Hepatocyte (in vitro differentiated cells): ENCODE results near the gene MPDZ. TPM values are rescaled to one million over a fixed set of nuclear protein-coding genes. Genes with fewer than 3 reads are reported as not detected.
A peak's percentile ranks its signal among the peaks of the same experiment; 100 is the strongest.

Experiments used
- DNase-seq: peaks from one replicate; pipeline ENCODE4 v3.0.0-alpha.2; 2016; ENCODE audit warnings: low spot score
- H2AFZ ChIP-seq: fragments of 200-600 bp; sonication (generic); 2 replicates; pipeline ENCODE4 v1.6.0; 2016; ENCODE audit warnings: antibody characterized with exemption, mild to moderate bottlenecking
- H3K27ac ChIP-seq: fragments of 200-600 bp; sonication (generic); 2 replicates; pipeline ENCODE4 v1.5.1; 2016; ENCODE audit warnings: mild to moderate bottlenecking
- H3K27me3 ChIP-seq: fragments of 200-600 bp; sonication (generic); 2 replicates; pipeline ENCODE4 v1.6.1; 2016
- H3K36me3 ChIP-seq: fragments of 200-600 bp; sonication (generic); replicated peaks from 2 replicates; pipeline ENCODE4 v1.5.1; 2016; ENCODE audit warnings: low read depth; ENCODE audit not compliant: insufficient read depth
- H3K4me1 ChIP-seq: fragments of 200-600 bp; sonication (generic); 2 replicates; pipeline ENCODE4 v1.5.1; 2016; ENCODE audit warnings: mild to moderate bottlenecking, moderate library complexity; ENCODE audit not compliant: insufficient read depth
- H3K4me2 ChIP-seq: fragments of 200-600 bp; sonication (generic); 2 replicates; pipeline ENCODE4 v1.6.0; 2016
- H3K4me3 ChIP-seq: fragments of 200-600 bp; sonication (generic); 2 replicates; pipeline ENCODE4 v1.5.1; 2016; ENCODE audit warnings: mild to moderate bottlenecking
- H3K79me2 ChIP-seq: fragments of 200-600 bp; sonication (generic); 2 replicates; pipeline ENCODE4 v1.6.0; 2017; ENCODE audit warnings: mild to moderate bottlenecking
- H3K9me2 ChIP-seq: fragments of 200-600 bp; sonication (generic); replicated peaks from 2 replicates; pipeline ENCODE4 v1.6.0; 2017; ENCODE audit warnings: mild to moderate bottlenecking; ENCODE audit not compliant: insufficient read depth
- H3K9me3 ChIP-seq: fragments of 200-600 bp; sonication (generic); 2 replicates; pipeline ENCODE4 v1.5.1; 2016; ENCODE audit warnings: low read depth, mild to moderate bottlenecking
- H4K20me1 ChIP-seq: fragments of 200-600 bp; sonication (generic); 2 replicates; pipeline ENCODE4 v1.6.0; 2016; ENCODE audit warnings: mild to moderate bottlenecking; ENCODE audit not compliant: insufficient read depth, poor library complexity, severe bottlenecking
- CTCF ChIP-seq: fragments of 200-600 bp; sonication (generic); IDR thresholded peaks from 2 replicates; pipeline ENCODE4 v1.5.1; 2016; ENCODE audit warnings: antibody characterized with exemption, mild to moderate bottlenecking; ENCODE audit not compliant: poor library complexity
- EZH2 ChIP-seq: fragments of 200-600 bp; sonication (generic); IDR thresholded peaks from 2 replicates; pipeline ENCODE4 v1.6.1; 2016; ENCODE audit warnings: antibody characterized with exemption, mild to moderate bottlenecking, borderline replicate concordance
- EZH2phosphoT487 ChIP-seq: fragments of 200-600 bp; sonication (generic); IDR thresholded peaks from one replicate; pipeline ENCODE4 v1.6.1; 2018; ENCODE audit warnings: antibody characterized with exemption, mild to moderate bottlenecking, low read depth, moderate library complexity; ENCODE audit not compliant: unreplicated experiment, severe bottlenecking
- WGBS: methylation state at CpG from one replicate; pipeline ENCODE4 v1.1.6; 2016; ENCODE audit warnings: low lambda C conversion rate; ENCODE audit errors: missing lambda C conversion rate; 5-methylcytosine and 5-hydroxymethylcytosine counted together
- polyA plus RNA-seq: library from polyadenylated mRNA; unstranded; fragments of >200 nt; fragmentation: Nextera tagmentation; extraction: Ambion mirVana; gene quantifications from 2 replicates; pipeline ENCODE4 v1.2.1, GENCODE V29; 2016
- total RNA-seq: library from RNA; depleted of rRNA; stranded (reverse); fragments of >200 nt; gene quantifications from 2 replicates; pipeline ENCODE4 v1.2.3, GENCODE V29; 2014

Gene MPDZ
- total and polyA plus RNA-seq, 2 experiments from 2014 or later: 16.7 to 45.5 TPM

DNA sequence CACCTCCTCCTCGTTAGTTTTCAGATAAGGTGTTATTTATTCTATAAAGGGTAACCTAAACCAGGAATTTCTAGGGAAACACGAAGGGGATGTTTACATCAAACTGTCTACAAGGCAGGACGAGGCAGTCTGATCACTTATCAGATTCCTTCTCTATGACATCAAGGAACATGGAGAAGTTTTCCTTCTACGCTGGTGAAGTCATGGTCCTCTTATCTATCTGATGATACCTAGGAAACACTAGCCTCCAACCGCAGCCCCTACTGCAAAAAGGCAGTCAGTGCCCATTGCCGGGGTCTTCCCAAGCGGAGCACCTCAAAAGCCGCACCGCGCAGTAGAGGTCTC is 1.5 kb downstream of the MPDZ start:
- H2AFZ ChIP-seq: peak overlapping the region; percentile 84

GRCh38 chr9:13274886-13275641 is 4.4 kb downstream of the MPDZ start:
- DNase-seq: no peak
- 68% methylated on average over 4 of the region's 4 CpGs for WGBS
- Histone ChIP-seq H3K27ac (no peak overlapping the region), H3K4me2 (no peak overlapping the region), H3K27me3 (no peaks in the 10 kb centered on the region), H3K4me1 (peaks cover 7% of the 10 kb centered on the region), H3K9me3 (no peaks in the 10 kb centered on the region), H3K36me3 (no peaks in the 10 kb centered on the region), H3K9me2 (no peaks in the 10 kb centered on the region), H4K20me1 (peaks cover 3% of the 10 kb centered on the region), H2AFZ (no peak overlapping the region), H3K79me2 (peaks cover 83% of the 10 kb centered on the region), H3K4me3 (no peak overlapping the region)
- no peak for TF ChIP-seq EZH2
- TF ChIP-seq CTCF: no peak
- TF ChIP-seq EZH2phosphoT487: no peak

More for the DNA sequence above, 1.5 kb downstream of the MPDZ start:
- TF ChIP-seq EZH2phosphoT487 (no peak), CTCF (no peak), EZH2 (no peak)
- WGBS: 6% methylated on average over 10 of the region's 10 CpGs
- Histone ChIP-seq H3K27me3 (no peaks in the 10 kb centered on the region), H3K36me3 (no peaks in the 10 kb centered on the region), H3K4me1 (peaks cover 18% of the 10 kb centered on the region), H3K79me2 (peaks cover 55% of the 10 kb centered on the region), H4K20me1 (peaks cover 3% of the 10 kb centered on the region), H3K9me3 (no peaks in the 10 kb centered on the region), H3K27ac (peak overlapping the region; percentile 95), H3K9me2 (no peaks in the 10 kb centered on the region), H3K4me2 (peak overlapping the region; percentile 89), H3K4me3 (peak overlapping the region; percentile 54)
- DNase-seq: no peak

GRCh38 chr9:13270734-13271133 is 8.8 kb downstream of the MPDZ start:
- Histone ChIP-seq H2AFZ (no peak overlapping the region), H3K9me3 (no peaks in the 10 kb centered on the region), H3K4me3 (no peak overlapping the region), H4K20me1 (peaks cover 10% of the 10 kb centered on the region), H3K36me3 (no peaks in the 10 kb centered on the region), H3K9me2 (no peaks in the 10 kb centered on the region), H3K27me3 (no peaks in the 10 kb centered on the region), H3K79me2 (peaks cover 93% of the 10 kb centered on the region), H3K4me2 (no peak overlapping the region), H3K4me1 (peaks cover 19% of the 10 kb centered on the region), H3K27ac (no peak overlapping the region)
- WGBS: 88% methylated on average over 1 of the region's 1 CpG
- no peak for TF ChIP-seq CTCF
- TF ChIP-seq EZH2phosphoT487: no peak
- no peak for TF ChIP-seq EZH2
- no peak for DNase-seq
